Adrenal gland (tissue), 5 donors: ENCODE data around the gene ADH1C.

Source experiments
- POLR2A ChIP-seq, 2 donors: fragments of 450-650 bp; IDR thresholded peaks; one replicate each; pipeline ENCODE4 v1.6.1; 2017; ENCODE audit warnings: antibody characterized with exemption in 2 of 2, mild to moderate bottlenecking in 2 of 2, moderate library complexity in 1 of 2
- TF ChIP-seq, protein P1 (sequence below), 6 experiments: fragments of 450-650 bp in 4 of 6; fragments of 200-600 bp in 2 of 6; sonication (generic) in 1 of 6; IDR thresholded peaks; 1 replicate in 5 of 6; 2 replicates in 1 of 6; pipeline versions ENCODE4 v1.5.1 to v1.8.0; 2016 to 2021; ENCODE audit warnings: antibody characterized with exemption in 6 of 6, mild to moderate bottlenecking in 2 of 6, moderate library complexity in 1 of 6
- donor health status: DM: no; HTN: no; CAD: no.

DNA sequence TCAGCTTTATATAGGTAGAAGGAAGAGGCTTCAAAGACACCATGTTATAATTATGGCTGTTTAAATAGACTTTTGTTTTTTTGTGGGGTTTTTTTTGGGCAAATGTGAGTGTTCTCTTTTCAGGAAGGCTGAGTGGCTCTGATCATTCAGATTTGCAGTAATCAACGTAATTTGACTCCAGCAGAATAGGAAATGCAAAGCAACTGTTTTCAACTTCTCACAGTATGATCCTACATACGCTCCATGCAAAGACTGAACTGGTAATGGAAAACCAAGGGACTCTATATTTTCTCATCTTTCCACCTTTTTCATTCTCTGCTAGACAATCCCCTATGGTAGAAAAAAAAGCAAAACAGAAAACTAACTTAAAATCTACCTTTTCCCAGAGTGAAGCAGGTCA is 42.2 kb downstream of the ADH1C start:
- TF ChIP-seq, protein P1, sequence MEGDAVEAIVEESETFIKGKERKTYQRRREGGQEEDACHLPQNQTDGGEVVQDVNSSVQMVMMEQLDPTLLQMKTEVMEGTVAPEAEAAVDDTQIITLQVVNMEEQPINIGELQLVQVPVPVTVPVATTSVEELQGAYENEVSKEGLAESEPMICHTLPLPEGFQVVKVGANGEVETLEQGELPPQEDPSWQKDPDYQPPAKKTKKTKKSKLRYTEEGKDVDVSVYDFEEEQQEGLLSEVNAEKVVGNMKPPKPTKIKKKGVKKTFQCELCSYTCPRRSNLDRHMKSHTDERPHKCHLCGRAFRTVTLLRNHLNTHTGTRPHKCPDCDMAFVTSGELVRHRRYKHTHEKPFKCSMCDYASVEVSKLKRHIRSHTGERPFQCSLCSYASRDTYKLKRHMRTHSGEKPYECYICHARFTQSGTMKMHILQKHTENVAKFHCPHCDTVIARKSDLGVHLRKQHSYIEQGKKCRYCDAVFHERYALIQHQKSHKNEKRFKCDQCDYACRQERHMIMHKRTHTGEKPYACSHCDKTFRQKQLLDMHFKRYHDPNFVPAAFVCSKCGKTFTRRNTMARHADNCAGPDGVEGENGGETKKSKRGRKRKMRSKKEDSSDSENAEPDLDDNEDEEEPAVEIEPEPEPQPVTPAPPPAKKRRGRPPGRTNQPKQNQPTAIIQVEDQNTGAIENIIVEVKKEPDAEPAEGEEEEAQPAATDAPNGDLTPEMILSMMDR (IDR thresholded peaks at IDR 0.05): no peak
- no peak for TF ChIP-seq POLR2A (IDR thresholded peaks at IDR 0.05)
